ENCODE measurements around the gene ECHS1.

GRCh38 chr10:133349160-133349568, 24.0 kb downstream of the ECHS1 start:
- no peak for TF ChIP-seq CTCF (IDR thresholded peaks at IDR 0.05)
- TF ChIP-seq POLR2A (IDR thresholded peaks at IDR 0.05) = no peak
- TF ChIP-seq POLR2AphosphoS5 (IDR thresholded peaks at IDR 0.05) = no peak
- TF ChIP-seq EP300 (IDR thresholded peaks at IDR 0.05) = no peak

Measured in stomach (tissue), 4 donors.